NB4 (cell line): ENCODE data around the gene DAD1.

Source experiments
- POLR2A ChIP-seq: IDR thresholded peaks from 2 replicates; pipeline ENCODE4 v1.6.1; 2011; ENCODE audit warnings: mild to moderate bottlenecking; ENCODE audit not compliant: insufficient read length; ENCODE audit errors: extremely low read depth
- TF ChIP-seq, protein P1 (sequence below): IDR thresholded peaks from one replicate; pipeline ENCODE4 v1.5.1; 2012; ENCODE audit warnings: low read depth, low read length
- TF ChIP-seq, protein P2 (sequence below): IDR thresholded peaks from 2 replicates; pipeline ENCODE4 v1.6.1; 2011; ENCODE audit warnings: low read depth, low read length

DNA sequence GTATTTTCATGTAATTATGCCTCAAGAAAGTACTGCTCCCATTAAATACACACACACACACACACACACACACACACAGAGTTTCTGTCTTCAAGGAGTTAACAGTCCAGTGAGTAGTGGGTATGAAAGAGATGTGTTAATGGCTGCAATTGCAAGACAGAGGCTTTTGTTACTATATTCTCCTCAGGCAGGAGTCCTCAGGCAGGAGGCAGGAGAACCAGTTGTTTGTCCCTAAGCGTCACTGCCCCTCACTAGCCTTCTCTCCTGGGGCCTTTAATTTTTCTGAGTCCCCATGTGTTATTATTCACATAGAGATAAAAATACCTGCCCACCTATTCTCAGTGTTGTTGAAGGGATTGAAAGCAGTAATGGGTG is 31.2 kb downstream of the DAD1 start:
- TF ChIP-seq, protein P1, sequence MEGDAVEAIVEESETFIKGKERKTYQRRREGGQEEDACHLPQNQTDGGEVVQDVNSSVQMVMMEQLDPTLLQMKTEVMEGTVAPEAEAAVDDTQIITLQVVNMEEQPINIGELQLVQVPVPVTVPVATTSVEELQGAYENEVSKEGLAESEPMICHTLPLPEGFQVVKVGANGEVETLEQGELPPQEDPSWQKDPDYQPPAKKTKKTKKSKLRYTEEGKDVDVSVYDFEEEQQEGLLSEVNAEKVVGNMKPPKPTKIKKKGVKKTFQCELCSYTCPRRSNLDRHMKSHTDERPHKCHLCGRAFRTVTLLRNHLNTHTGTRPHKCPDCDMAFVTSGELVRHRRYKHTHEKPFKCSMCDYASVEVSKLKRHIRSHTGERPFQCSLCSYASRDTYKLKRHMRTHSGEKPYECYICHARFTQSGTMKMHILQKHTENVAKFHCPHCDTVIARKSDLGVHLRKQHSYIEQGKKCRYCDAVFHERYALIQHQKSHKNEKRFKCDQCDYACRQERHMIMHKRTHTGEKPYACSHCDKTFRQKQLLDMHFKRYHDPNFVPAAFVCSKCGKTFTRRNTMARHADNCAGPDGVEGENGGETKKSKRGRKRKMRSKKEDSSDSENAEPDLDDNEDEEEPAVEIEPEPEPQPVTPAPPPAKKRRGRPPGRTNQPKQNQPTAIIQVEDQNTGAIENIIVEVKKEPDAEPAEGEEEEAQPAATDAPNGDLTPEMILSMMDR: no peak
- TF ChIP-seq, protein P2, sequence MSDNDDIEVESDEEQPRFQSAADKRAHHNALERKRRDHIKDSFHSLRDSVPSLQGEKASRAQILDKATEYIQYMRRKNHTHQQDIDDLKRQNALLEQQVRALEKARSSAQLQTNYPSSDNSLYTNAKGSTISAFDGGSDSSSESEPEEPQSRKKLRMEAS: no peak
- no peak for TF ChIP-seq POLR2A
